Progenitor cell of endocrine pancreas (in vitro differentiated cells): ENCODE results near the gene CDH18. TPM values are rescaled to one million over a fixed set of nuclear protein-coding genes. Genes with fewer than 3 reads are reported as not detected.
"Not testable (repeated sequence)": the region's sequence is repeated elsewhere in the genome, so short reads cannot be mapped to it uniquely, and the experiment has no call there.

Experiments
- DNase-seq: peaks from one replicate; pipeline ENCODE4 v3.0.0; 2021; ENCODE audit warnings: low spot score; ENCODE audit not compliant: unreplicated experiment
- H3K27ac Mint-ChIP-seq: 2 replicates; pipeline ENCODE4 v1.8.0; 2021; ENCODE audit warnings: mild to moderate bottlenecking, moderate library complexity, mixed read lengths
- H3K27me3 Mint-ChIP-seq: 2 replicates; pipeline ENCODE4 v1.8.0; 2021; ENCODE audit warnings: mixed read lengths
- H3K36me3 Mint-ChIP-seq: 2 replicates; pipeline ENCODE4 v1.8.0; 2022; ENCODE audit warnings: mixed read lengths; ENCODE audit not compliant: insufficient read depth
- H3K4me1 Mint-ChIP-seq: 2 replicates; pipeline ENCODE4 v1.8.0; 2021; ENCODE audit warnings: low read depth, mixed read lengths
- H3K4me3 Mint-ChIP-seq: 2 replicates; pipeline ENCODE4 v1.8.0; 2021; ENCODE audit warnings: low read depth, mild to moderate bottlenecking, moderate library complexity, mixed read lengths
- H3K9me3 Mint-ChIP-seq: 2 replicates; pipeline ENCODE4 v1.8.0; 2021; ENCODE audit warnings: low read depth, mixed read lengths
- CTCF ChIP-seq: fragments of 200-600 bp; sonication (generic); IDR thresholded peaks from one replicate; pipeline ENCODE4 v1.5.0; 2021; ENCODE audit warnings: antibody characterized with exemption, mild to moderate bottlenecking; ENCODE audit not compliant: unreplicated experiment
- total RNA-seq: library from RNA; stranded (reverse); gene quantifications from 2 replicates; pipeline ENCODE4 v1.2.1, GENCODE V29; 2021

CDH18 gene
- total RNA-seq, 1 donor from 2014 or later, result 1.9 TPM

- H3K4me3 Mint-ChIP-seq, result no peak overlapping the region
- no peaks in the 10 kb centered on the region for H3K9me3 Mint-ChIP-seq
- no peaks in the 10 kb centered on the region for H3K4me1 Mint-ChIP-seq
- no peaks in the 10 kb centered on the region for H3K27me3 Mint-ChIP-seq
- no peak for DNase-seq
- TF ChIP-seq CTCF, result no peak
- no peaks in the 10 kb centered on the region for H3K36me3 Mint-ChIP-seq
- H3K27ac Mint-ChIP-seq, result no peak overlapping the region
These were observed 210.6 kb downstream of the CDH18 start for GRCh38 chr5:19777363-19777762.

GRCh38 chr5:19776886-19777285 is 211.1 kb downstream of the CDH18 start:
- H3K27me3 Mint-ChIP-seq, DNase-seq, H3K27ac Mint-ChIP-seq, H3K4me3 Mint-ChIP-seq, H3K9me3 Mint-ChIP-seq, H3K4me1 Mint-ChIP-seq, H3K36me3 Mint-ChIP-seq: not testable (repeated sequence)

- Mint-ChIP-seq H3K27ac (peak overlapping the region; percentile 78), H3K36me3 (no peaks in the 10 kb centered on the region), H3K4me1 (peaks cover 5% of the 10 kb centered on the region), H3K27me3 (no peaks in the 10 kb centered on the region), H3K9me3 (no peaks in the 10 kb centered on the region), H3K4me3 (no peak overlapping the region)
- DNase-seq, result no peak
- no peak for TF ChIP-seq CTCF
These were observed 216.7 kb downstream of the CDH18 start for GRCh38 chr5:19771174-19771835.

- Mint-ChIP-seq H3K27ac (no peak overlapping the region), H3K9me3 (no peaks in the 10 kb centered on the region), H3K4me1 (peaks cover 5% of the 10 kb centered on the region), H3K4me3 (no peak overlapping the region), H3K36me3 (no peaks in the 10 kb centered on the region), H3K27me3 (no peaks in the 10 kb centered on the region)
- TF ChIP-seq CTCF, result no peak
- no peak for DNase-seq
These were observed 217.6 kb downstream of the CDH18 start for GRCh38 chr5:19770396-19770795.

- TF ChIP-seq CTCF, result no peak
- H3K27ac Mint-ChIP-seq, result no peak overlapping the region
- no peaks in the 10 kb centered on the region for H3K9me3 Mint-ChIP-seq
- DNase-seq, result no peak
- H3K4me3 Mint-ChIP-seq, result no peak overlapping the region
- no peaks in the 10 kb centered on the region for H3K27me3 Mint-ChIP-seq
- no peaks in the 10 kb centered on the region for H3K36me3 Mint-ChIP-seq
- peaks cover 5% of the 10 kb centered on the region for H3K4me1 Mint-ChIP-seq
These were observed 220.0 kb downstream of the CDH18 start for GRCh38 chr5:19767987-19768386.

- H3K36me3 Mint-ChIP-seq, result peaks cover 2% of the 10 kb centered on the region
- no peaks in the 10 kb centered on the region for H3K27me3 Mint-ChIP-seq
- peaks cover 30% of the 10 kb centered on the region for H3K9me3 Mint-ChIP-seq
- no peak for DNase-seq
- no peak overlapping the region for H3K27ac Mint-ChIP-seq
- peaks cover 4% of the 10 kb centered on the region for H3K4me1 Mint-ChIP-seq
- TF ChIP-seq CTCF, result no peak
- no peak overlapping the region for H3K4me3 Mint-ChIP-seq
These were observed 234.4 kb downstream of the CDH18 start for GRCh38 chr5:19753579-19753978.
